Measurements from ENCODE around the gene CES4A. TPM values are rescaled to one million over a fixed set of nuclear protein-coding genes. Genes with fewer than 3 reads are reported as not detected.

CES4A gene

DNA sequence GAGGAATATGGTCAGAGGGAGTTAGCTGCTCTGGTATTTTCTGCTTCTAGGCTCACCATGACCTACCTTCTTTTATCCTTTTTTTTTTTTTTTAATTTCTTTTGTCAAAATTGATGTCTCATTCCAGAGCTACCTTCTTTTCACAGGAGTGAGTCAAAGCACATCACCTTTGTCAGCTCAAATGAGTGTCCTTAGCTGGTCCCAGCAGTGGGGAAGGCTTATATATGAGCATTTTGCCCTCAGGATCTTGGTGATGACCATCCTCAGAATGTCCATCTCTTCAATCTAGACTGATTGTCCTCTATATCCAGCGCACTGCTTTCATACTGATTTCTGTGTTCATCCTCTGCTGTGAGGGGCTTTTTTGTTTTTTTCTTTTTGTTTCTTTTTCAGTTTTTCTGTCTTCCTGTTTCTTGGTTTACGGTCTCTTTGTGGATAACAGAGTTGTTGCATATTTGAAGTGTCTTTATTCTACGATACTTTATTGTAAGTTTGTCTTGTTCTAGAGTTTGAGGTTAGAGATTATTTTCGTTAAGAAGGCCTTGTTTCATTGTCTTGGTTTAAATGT, 65.5 kb downstream of the CES4A start:
- H3K14ac ChIP-seq (ENCODE audit: low read length) = no peak overlapping the region
- H3K9ac ChIP-seq (ENCODE audit: low read depth, low read length, poor library complexity) = no peak overlapping the region
- no peak overlapping the region for H4K91ac ChIP-seq (ENCODE audit: low read depth, low read length, poor library complexity)
- peaks cover 0 to 4% of the 10 kb centered on the region in 2 donors for H3K9me3 ChIP-seq (replicated peaks in 1 of 2; ENCODE audit: control insufficient read depth in 2 of 2, insufficient read depth in 1 of 2, low read depth in 1 of 2, low read length in 2 of 2)
- no peak overlapping the region for H2BK120ac ChIP-seq (ENCODE audit: low read depth, low read length)
- H2AK5ac ChIP-seq (ENCODE audit: low read depth, low read length) = no peak overlapping the region
- no peaks in the 10 kb centered on the region for H3K27me3 ChIP-seq (ENCODE audit: control insufficient read depth in 3 of 3, insufficient read depth in 3 of 3, low read depth in 1 of 3, low read length in 3 of 3)
- H3K36me3 ChIP-seq (replicated peaks in 1 of 2; ENCODE audit: control insufficient read depth in 2 of 2, insufficient read depth in 2 of 2, low read length in 2 of 2) = peaks cover 0 to 73% of the 10 kb centered on the region in 2 donors
- H3K4me2 ChIP-seq (ENCODE audit: insufficient read depth, low read length, poor library complexity, severe bottlenecking) = no peak overlapping the region
- H2BK12ac ChIP-seq (ENCODE audit: low read length) = no peak overlapping the region
- WGBS, 2 donors (ENCODE audit: extremely low coverage in 2 of 2, insufficient read length in 2 of 2, insufficient replicate concordance in 1 of 2) = no CpG with 5 or more reads among the region's 4 CpGs
- no peak overlapping the region for H3K27ac ChIP-seq (replicated peaks; ENCODE audit: low read length)
- no peaks in the 10 kb centered on the region for H3K4me1 ChIP-seq (ENCODE audit: control insufficient read depth in 2 of 2, insufficient read depth in 1 of 2, low read depth in 1 of 2, low read length in 2 of 2)
- no peak for DNase-seq (ENCODE audit: low spot score)
- H3K79me1 ChIP-seq (ENCODE audit: low read depth, low read length) = peaks cover 1% of the 10 kb centered on the region
- no peak overlapping the region for H3K18ac ChIP-seq (ENCODE audit: low read length)
- no peak overlapping the region for H2BK15ac ChIP-seq (ENCODE audit: low read length)
- no peak overlapping the region for H4K8ac ChIP-seq (ENCODE audit: low read depth, low read length)
- H2AFZ ChIP-seq (ENCODE audit: low read length) = no peak overlapping the region
- no peak overlapping the region for H3K4me3 ChIP-seq (ENCODE audit: low read length in 2 of 2)
- H3K4ac ChIP-seq (ENCODE audit: low read length) = no peak overlapping the region
- no peak overlapping the region for H2BK5ac ChIP-seq (ENCODE audit: low read length)
- no peak overlapping the region for H3K23ac ChIP-seq (ENCODE audit: low read depth, low read length, poor library complexity)

DNA sequence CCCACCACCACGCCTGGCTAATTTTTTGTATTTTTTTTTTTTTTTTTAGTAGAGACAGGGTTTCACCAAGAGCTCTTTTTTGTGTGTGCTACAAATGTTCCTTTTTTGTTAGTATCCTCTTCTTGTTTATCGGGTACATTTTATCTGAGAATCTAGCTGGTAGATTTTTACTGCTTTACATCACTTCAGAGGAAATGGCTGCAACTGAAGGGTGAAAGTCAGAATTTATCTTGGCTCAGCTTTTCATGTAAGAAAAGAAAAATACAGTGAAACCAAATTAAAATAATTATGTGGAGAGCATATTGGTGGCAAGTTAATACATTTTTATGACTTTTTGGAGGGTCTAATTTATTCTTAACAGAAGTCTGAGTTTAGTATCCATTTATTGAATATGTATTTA, 66.5 kb downstream of the CES4A start:
- Histone ChIP-seq H3K14ac (ENCODE audit: low read length) (no peak overlapping the region), H3K18ac (ENCODE audit: low read length) (no peak overlapping the region), H4K91ac (ENCODE audit: low read depth, low read length, poor library complexity) (no peak overlapping the region), H2AFZ (ENCODE audit: low read length) (no peak overlapping the region), H3K27me3 (ENCODE audit: control insufficient read depth in 3 of 3, insufficient read depth in 3 of 3, low read depth in 1 of 3, low read length in 3 of 3) (no peaks in the 10 kb centered on the region), H3K79me1 (ENCODE audit: low read depth, low read length) (peaks cover 1% of the 10 kb centered on the region), H4K8ac (ENCODE audit: low read depth, low read length) (no peak overlapping the region), H3K36me3 (replicated peaks in 1 of 2; ENCODE audit: control insufficient read depth in 2 of 2, insufficient read depth in 2 of 2, low read length in 2 of 2) (peaks cover 0 to 76% of the 10 kb centered on the region in 2 donors), H2BK120ac (ENCODE audit: low read depth, low read length) (no peak overlapping the region), H3K9ac (ENCODE audit: low read depth, low read length, poor library complexity) (no peak overlapping the region), H3K4me1 (ENCODE audit: control insufficient read depth in 2 of 2, insufficient read depth in 1 of 2, low read depth in 1 of 2, low read length in 2 of 2) (no peaks in the 10 kb centered on the region), H3K4me2 (ENCODE audit: insufficient read depth, low read length, poor library complexity, severe bottlenecking) (no peak overlapping the region), H3K23ac (ENCODE audit: low read depth, low read length, poor library complexity) (no peak overlapping the region), H3K9me3 (replicated peaks in 1 of 2; ENCODE audit: control insufficient read depth in 2 of 2, insufficient read depth in 1 of 2, low read depth in 1 of 2, low read length in 2 of 2) (peaks cover 0 to 4% of the 10 kb centered on the region in 2 donors), H3K4ac (ENCODE audit: low read length) (no peak overlapping the region), H2AK5ac (ENCODE audit: low read depth, low read length) (no peak overlapping the region), H2BK12ac (ENCODE audit: low read length) (no peak overlapping the region), H2BK15ac (ENCODE audit: low read length) (no peak overlapping the region), H3K4me3 (ENCODE audit: low read length in 2 of 2) (no peak overlapping the region), H3K27ac (replicated peaks; ENCODE audit: low read length) (no peak overlapping the region), H2BK5ac (ENCODE audit: low read length) (no peak overlapping the region)
- no CpG with 5 or more reads among the region's 2 CpGs for WGBS, 2 donors (ENCODE audit: extremely low coverage in 2 of 2, insufficient read length in 2 of 2, insufficient replicate concordance in 1 of 2)
- DNase-seq (ENCODE audit: low spot score) = no peak

DNA sequence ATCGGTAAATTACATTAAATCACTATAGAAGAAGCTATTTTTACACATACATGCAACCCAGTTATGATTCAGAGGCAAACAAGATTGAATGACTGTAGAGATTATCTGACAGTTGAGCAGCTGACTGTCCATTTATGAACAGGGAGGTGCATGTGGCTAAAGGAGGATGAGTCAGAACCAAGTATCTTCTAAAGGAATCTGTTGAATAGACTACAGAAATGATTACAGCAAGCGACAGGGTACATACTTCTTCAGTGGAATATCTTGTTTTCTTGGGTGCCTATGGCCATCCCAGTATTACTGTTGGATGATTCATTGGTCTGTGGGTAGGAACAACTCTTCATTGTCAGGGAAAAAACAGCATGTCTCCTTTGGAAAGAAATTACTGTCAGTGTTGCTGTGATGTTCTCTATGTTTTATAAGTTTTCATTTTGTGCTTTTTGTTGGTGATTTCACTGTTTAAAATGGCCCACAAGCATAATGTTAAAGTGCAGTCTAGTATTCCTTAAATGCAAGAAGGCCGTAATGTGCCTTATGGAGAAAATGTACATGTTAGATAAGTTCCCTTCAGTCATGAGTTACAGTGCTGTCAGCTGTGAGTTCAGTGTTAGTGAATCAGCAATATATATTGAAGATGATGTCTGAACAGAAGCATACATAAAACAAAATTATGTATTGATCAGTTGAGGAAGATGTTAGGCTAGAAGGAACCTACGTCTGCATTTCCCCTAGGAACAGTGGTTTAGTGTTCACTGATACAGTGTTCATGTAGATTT, 67.5 kb downstream of the CES4A start:
- peaks cover 0 to 4% of the 10 kb centered on the region in 2 donors for H3K9me3 ChIP-seq (replicated peaks in 1 of 2; ENCODE audit: control insufficient read depth in 2 of 2, insufficient read depth in 1 of 2, low read depth in 1 of 2, low read length in 2 of 2)
- H3K27me3 ChIP-seq (ENCODE audit: control insufficient read depth in 3 of 3, insufficient read depth in 3 of 3, low read depth in 1 of 3, low read length in 3 of 3) = no peaks in the 10 kb centered on the region
- H4K91ac ChIP-seq (ENCODE audit: low read depth, low read length, poor library complexity) = no peak overlapping the region
- H4K8ac ChIP-seq (ENCODE audit: low read depth, low read length) = no peak overlapping the region
- H3K4me3 ChIP-seq (ENCODE audit: low read length in 2 of 2) = no peak overlapping the region
- no peak overlapping the region for H3K23ac ChIP-seq (ENCODE audit: low read depth, low read length, poor library complexity)
- no peak overlapping the region for H2BK5ac ChIP-seq (ENCODE audit: low read length)
- H3K36me3 ChIP-seq (replicated peaks in 1 of 2; ENCODE audit: control insufficient read depth in 2 of 2, insufficient read depth in 2 of 2, low read length in 2 of 2) = peaks cover 0 to 75% of the 10 kb centered on the region in 2 donors
- no peaks in the 10 kb centered on the region for H3K79me1 ChIP-seq (ENCODE audit: low read depth, low read length)
- H2BK120ac ChIP-seq (ENCODE audit: low read depth, low read length) = no peak overlapping the region
- no peak overlapping the region for H3K4ac ChIP-seq (ENCODE audit: low read length)
- DNase-seq (ENCODE audit: low spot score) = no peak
- H3K4me2 ChIP-seq (ENCODE audit: insufficient read depth, low read length, poor library complexity, severe bottlenecking) = no peak overlapping the region
- no peak overlapping the region for H3K18ac ChIP-seq (ENCODE audit: low read length)
- no peak overlapping the region for H3K14ac ChIP-seq (ENCODE audit: low read length)
- H2BK12ac ChIP-seq (ENCODE audit: low read length) = no peak overlapping the region
- no peak overlapping the region for H2BK15ac ChIP-seq (ENCODE audit: low read length)
- no peak overlapping the region for H2AK5ac ChIP-seq (ENCODE audit: low read depth, low read length)
- H3K27ac ChIP-seq (replicated peaks; ENCODE audit: low read length) = no peak overlapping the region
- H3K9ac ChIP-seq (ENCODE audit: low read depth, low read length, poor library complexity) = no peak overlapping the region
- H3K4me1 ChIP-seq (ENCODE audit: control insufficient read depth in 2 of 2, insufficient read depth in 1 of 2, low read depth in 1 of 2, low read length in 2 of 2) = no peaks in the 10 kb centered on the region
- H2AFZ ChIP-seq (ENCODE audit: low read length) = no peak overlapping the region
- no CpG with 5 or more reads among the region's 4 CpGs for WGBS, 2 donors (ENCODE audit: extremely low coverage in 2 of 2, insufficient read length in 2 of 2, insufficient replicate concordance in 1 of 2)

Small RNA genes lying within 50 kb of the gene (small RNA-seq; reads per million reads assigned to genes)
- not detected for gene RN7SL543P (ENCODE audit: insufficient read depth)
